ENCODE measurements around the gene PDZRN3. TPM values are rescaled to one million over a fixed set of nuclear protein-coding genes. Genes with fewer than 3 reads are reported as not detected.

The PDZRN3 gene
- total and polyA plus RNA-seq, 2 donors (not counting 3 experiments of a cell fraction or from before 2014, with no cell fraction given) = not detected

DNA sequence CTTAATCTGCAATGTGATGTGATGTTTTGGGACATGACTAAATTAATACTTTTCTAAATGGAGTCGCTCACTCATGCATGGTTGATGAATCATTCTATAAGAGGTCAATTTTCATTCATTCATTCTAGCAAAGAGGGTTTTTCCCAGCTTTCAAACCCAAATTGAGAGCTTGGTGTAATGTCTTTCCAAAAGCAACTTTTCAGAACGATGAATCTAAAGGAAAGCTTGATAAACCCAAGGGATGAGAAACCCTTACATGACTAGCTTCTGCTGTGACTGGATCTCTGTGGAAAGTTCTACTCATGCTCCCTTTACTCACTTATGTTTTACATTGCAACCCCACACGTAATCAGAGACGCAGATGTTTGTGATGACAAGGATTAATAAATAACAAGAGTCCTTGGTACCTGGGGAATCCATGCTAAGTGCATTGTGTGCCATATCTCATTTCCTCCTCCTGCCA lies 47.7 kb downstream of the PDZRN3 start:
- no peaks in the 10 kb centered on the region for H3K9me3 ChIP-seq (replicated peaks; ENCODE audit: control insufficient read depth, insufficient read depth, low read length)
- intact Hi-C loops (cut with micrococcal nuclease) = no loop called here
- H3K9ac ChIP-seq (replicated peaks; ENCODE audit: extremely low read depth, insufficient read depth, low read length) = no peak overlapping the region
- H3K4me3 ChIP-seq (replicated peaks in 1 of 3; ENCODE audit: insufficient read depth in 1 of 3, low read depth in 1 of 3, low read length in 3 of 3) = no peak overlapping the region
- no peaks in the 10 kb centered on the region for H3K79me2 ChIP-seq (ENCODE audit: control insufficient read depth, insufficient read depth, low read length)
- FAIRE-seq (no peak), DNase-seq (ENCODE audit: low read depth, low spot score) (no peak)
- H2AFZ ChIP-seq (ENCODE audit: low read depth, low read length) = no peak overlapping the region
- no peak overlapping the region for H3K27ac ChIP-seq (ENCODE audit: insufficient read depth, low read depth, low read length)
- ChIA-PET POLR2A (no interaction called here), CTCF (no interaction called here)
- no peaks in the 10 kb centered on the region for H3K9me1 ChIP-seq (replicated peaks; ENCODE audit: control insufficient read depth, extremely low read depth, insufficient read depth, low read length)
- BruUV-seq (replicated peaks) = no TSS peak
- no peak overlapping the region for H3K4me2 ChIP-seq (ENCODE audit: insufficient read depth, low read length)
- no peaks in the 10 kb centered on the region for H3K36me3 ChIP-seq (ENCODE audit: control insufficient read depth in 2 of 2, extremely low read depth in 1 of 2, insufficient read depth in 2 of 2, low read length in 2 of 2)
- H3K27me3 ChIP-seq (ENCODE audit: control insufficient read depth in 2 of 2, insufficient read depth in 2 of 2, low read length in 2 of 2) = no peaks in the 10 kb centered on the region
- no peak for TF ChIP-seq GATA2 (IDR thresholded peaks at IDR 0.05; ENCODE audit: insufficient read depth, insufficient read length, low read depth, low read length)
- TF ChIP-seq FOS (IDR thresholded peaks at IDR 0.05; ENCODE audit: borderline replicate concordance, insufficient read depth, low read length) = no peak
- no peak for TF ChIP-seq POLR2A (IDR thresholded peaks at IDR 0.05; ENCODE audit: low read depth, low read length)
- no peak for TF ChIP-seq MYC (IDR thresholded peaks at IDR 0.05; ENCODE audit: low read depth, low read length)
- dilution Hi-C loops (cut with MboI; ENCODE audit: extremely low pct_ligation_motif_present, low sequenced_read_pairs) = no loop called here
- no peaks in the 10 kb centered on the region for H3K4me1 ChIP-seq (ENCODE audit: control insufficient read depth, extremely low read depth, insufficient read depth, low read length)
- no peaks in the 10 kb centered on the region for H4K20me1 ChIP-seq (replicated peaks; ENCODE audit: control insufficient read depth, extremely low read depth, insufficient read depth, low read length)

- Histone ChIP-seq H3K4me3 (replicated peaks in 1 of 3; ENCODE audit: insufficient read depth in 1 of 3, low read depth in 1 of 3, low read length in 3 of 3) (no peak overlapping the region), H3K9me3 (replicated peaks; ENCODE audit: control insufficient read depth, insufficient read depth, low read length) (no peaks in the 10 kb centered on the region), H3K27ac (ENCODE audit: insufficient read depth, low read depth, low read length) (no peak overlapping the region), H3K9me1 (replicated peaks; ENCODE audit: control insufficient read depth, extremely low read depth, insufficient read depth, low read length) (no peaks in the 10 kb centered on the region), H3K79me2 (ENCODE audit: control insufficient read depth, insufficient read depth, low read length) (no peaks in the 10 kb centered on the region), H3K9ac (replicated peaks; ENCODE audit: extremely low read depth, insufficient read depth, low read length) (no peak overlapping the region), H3K4me1 (ENCODE audit: control insufficient read depth, extremely low read depth, insufficient read depth, low read length) (no peaks in the 10 kb centered on the region), H2AFZ (ENCODE audit: low read depth, low read length) (no peak overlapping the region), H3K36me3 (ENCODE audit: control insufficient read depth in 2 of 2, extremely low read depth in 1 of 2, insufficient read depth in 2 of 2, low read length in 2 of 2) (no peaks in the 10 kb centered on the region), H3K4me2 (ENCODE audit: insufficient read depth, low read length) (no peak overlapping the region), H4K20me1 (replicated peaks; ENCODE audit: control insufficient read depth, extremely low read depth, insufficient read depth, low read length) (no peaks in the 10 kb centered on the region), H3K27me3 (ENCODE audit: control insufficient read depth in 2 of 2, insufficient read depth in 2 of 2, low read length in 2 of 2) (no peaks in the 10 kb centered on the region)
- ChIA-PET CTCF (no interaction called here), POLR2A (no interaction called here)
- TF ChIP-seq FOS (IDR thresholded peaks at IDR 0.05; ENCODE audit: borderline replicate concordance, insufficient read depth, low read length) (no peak), POLR2AphosphoS5 (IDR thresholded peaks at IDR 0.05; ENCODE audit: insufficient read depth, low read depth, low read length) (no peak), JUN (IDR thresholded peaks at IDR 0.05; ENCODE audit: borderline replicate concordance, insufficient read depth, insufficient read length, low read depth) (no peak), CTCF (IDR thresholded peaks at IDR 0.05; ENCODE audit: extremely low read depth in 1 of 2, insufficient read depth in 1 of 2, low read depth in 1 of 2, low read length in 2 of 2) (no peak), MAX (IDR thresholded peaks at IDR 0.05; ENCODE audit: insufficient read depth, insufficient read length) (no peak), GATA2 (IDR thresholded peaks at IDR 0.05; ENCODE audit: insufficient read depth, insufficient read length, low read depth, low read length) (no peak), POLR2A (IDR thresholded peaks at IDR 0.05; ENCODE audit: low read depth, low read length) (no peak), EZH2 (IDR thresholded peaks at IDR 0.05; ENCODE audit: borderline replicate concordance, low read depth, low read length, severe bottlenecking) (no peak), MYC (IDR thresholded peaks at IDR 0.05; ENCODE audit: low read depth, low read length) (no peak)
- no peak for DNase-seq (ENCODE audit: low read depth, low spot score)
- intact Hi-C loops (cut with micrococcal nuclease) (no loop called here), dilution Hi-C loops (cut with MboI; ENCODE audit: extremely low pct_ligation_motif_present, low sequenced_read_pairs) (no loop called here)
- BruUV-seq (replicated peaks) = no TSS peak
- FAIRE-seq = no peak
These were observed 48.8 kb downstream of the PDZRN3 start for GRCh38 chr3:73575953-73576352.
